Measurements from ENCODE around the gene EHBP1.

GRCh38 chr2:62719757-62720156 is 14.2 kb downstream of the EHBP1 start:
- TF ChIP-seq CTCF (IDR thresholded peaks at IDR 0.05; ENCODE audit: low read length) = no peak
- TF ChIP-seq EZH2 (IDR thresholded peaks at IDR 0.05; ENCODE audit: borderline replicate concordance, low read length) = no peak
